ENCODE results near the gene FGF4. TPM values are rescaled to one million over a fixed set of nuclear protein-coding genes. Genes with fewer than 3 reads are reported as not detected.

Gene FGF4
- total RNA-seq, 1 donor from 2014 or later, result not detected

GRCh38 chr11:69807106-69807815, 32.1 kb upstream of the FGF4 start:
- no peak for ATAC-seq
- DNase-seq (ENCODE audit: low spot score), result no peak

GRCh38 chr11:69804769-69805508, 29.8 kb upstream of the FGF4 start:
- ATAC-seq, result no peak
- DNase-seq (ENCODE audit: low spot score), result no peak

GRCh38 chr11:69803604-69804218, 28.6 kb upstream of the FGF4 start:
- no peak for DNase-seq (ENCODE audit: low spot score)
- no peak for ATAC-seq

GRCh38 chr11:69803022-69803421, 27.9 kb upstream of the FGF4 start:
- no peak for ATAC-seq
- no peak for DNase-seq (ENCODE audit: low spot score)

- ATAC-seq (no peak), DNase-seq (ENCODE audit: low spot score) (no peak)
Observed at GRCh38 chr11:69802590-69802989, 27.4 kb upstream of the FGF4 start.

- peak; percentile 78 for ATAC-seq
- peak; percentile 52 for DNase-seq (ENCODE audit: low spot score)
Observed at GRCh38 chr11:69801513-69802335, 26.6 kb upstream of the FGF4 start.

GRCh38 chr11:69800278-69800677, 25.1 kb upstream of the FGF4 start:
- DNase-seq (ENCODE audit: low spot score) (no peak), ATAC-seq (no peak)

GRCh38 chr11:69799582-69799981, 24.4 kb upstream of the FGF4 start:
- ATAC-seq, result peak; percentile 75
- DNase-seq (ENCODE audit: low spot score), result no peak

- DNase-seq (ENCODE audit: low spot score) (no peak), ATAC-seq (no peak)
Observed at GRCh38 chr11:69799097-69799496, 24.0 kb upstream of the FGF4 start.

- DNase-seq (ENCODE audit: low spot score), result no peak
- no peak for ATAC-seq
Observed at GRCh38 chr11:69797737-69798528, 22.8 kb upstream of the FGF4 start.

- ATAC-seq (peak; percentile 28), DNase-seq (ENCODE audit: low spot score) (no peak)
Observed at GRCh38 chr11:69797156-69797555, 22.0 kb upstream of the FGF4 start.

- no peak for DNase-seq (ENCODE audit: low spot score)
- ATAC-seq, result no peak
Observed at GRCh38 chr11:69796063-69796462, 20.9 kb upstream of the FGF4 start.

- no peak for DNase-seq (ENCODE audit: low spot score)
- no peak for ATAC-seq
Observed at GRCh38 chr11:69791276-69792180, 16.4 kb upstream of the FGF4 start.

- no peak for ATAC-seq
- no peak for DNase-seq (ENCODE audit: low spot score)
Observed at GRCh38 chr11:69788956-69789355, 13.8 kb upstream of the FGF4 start.

GRCh38 chr11:69787906-69788305, 12.8 kb upstream of the FGF4 start:
- ATAC-seq, result no peak
- no peak for DNase-seq (ENCODE audit: low spot score)

GRCh38 chr11:69787457-69787856, 12.3 kb upstream of the FGF4 start:
- ATAC-seq, result no peak

GRCh38 chr11:69781241-69781640, 6.1 kb upstream of the FGF4 start:
- DNase-seq (ENCODE audit: low spot score) (no peak), ATAC-seq (no peak)

More at GRCh38 chr11:69787457-69787856, 12.3 kb upstream of the FGF4 start:
- no peak for DNase-seq (ENCODE audit: low spot score)

- no peak for DNase-seq (ENCODE audit: low spot score)
- no peak for ATAC-seq
Observed at GRCh38 chr11:69778373-69778772, 3.2 kb upstream of the FGF4 start.
